ENCODE results near the gene CCL19.

DNA sequence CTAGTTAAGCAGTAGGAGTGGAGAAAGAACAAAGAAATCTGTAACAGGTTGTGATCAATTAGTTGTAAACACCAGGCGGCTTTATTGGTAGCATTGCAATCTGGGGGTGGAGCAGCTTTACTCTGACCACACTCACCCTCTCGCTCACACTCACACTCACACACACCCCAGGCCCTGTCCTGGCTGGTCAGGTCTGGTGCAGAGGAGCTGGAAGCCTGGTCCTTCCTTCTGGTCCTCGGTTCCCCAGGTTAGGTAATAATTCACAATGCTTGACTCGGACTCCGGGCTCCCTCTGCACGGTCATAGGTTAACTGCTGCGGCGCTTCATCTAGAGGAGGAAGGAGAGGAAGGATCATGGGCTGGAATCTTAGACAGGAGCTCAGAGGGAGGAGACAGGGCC is 1.6 kb downstream of the CCL19 start:
- TF ChIP-seq SMAD3 (CRISPR knock-in tag; IDR thresholded peaks at IDR 0.05; ENCODE audit: borderline replicate concordance) = no peak
- TF ChIP-seq NFATC4 (CRISPR knock-in tag; IDR thresholded peaks at IDR 0.05) = no peak
- TF ChIP-seq, protein P1, sequence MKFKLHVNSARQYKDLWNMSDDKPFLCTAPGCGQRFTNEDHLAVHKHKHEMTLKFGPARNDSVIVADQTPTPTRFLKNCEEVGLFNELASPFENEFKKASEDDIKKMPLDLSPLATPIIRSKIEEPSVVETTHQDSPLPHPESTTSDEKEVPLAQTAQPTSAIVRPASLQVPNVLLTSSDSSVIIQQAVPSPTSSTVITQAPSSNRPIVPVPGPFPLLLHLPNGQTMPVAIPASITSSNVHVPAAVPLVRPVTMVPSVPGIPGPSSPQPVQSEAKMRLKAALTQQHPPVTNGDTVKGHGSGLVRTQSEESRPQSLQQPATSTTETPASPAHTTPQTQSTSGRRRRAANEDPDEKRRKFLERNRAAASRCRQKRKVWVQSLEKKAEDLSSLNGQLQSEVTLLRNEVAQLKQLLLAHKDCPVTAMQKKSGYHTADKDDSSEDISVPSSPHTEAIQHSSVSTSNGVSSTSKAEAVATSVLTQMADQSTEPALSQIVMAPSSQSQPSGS (CRISPR knock-in tag; IDR thresholded peaks at IDR 0.05; ENCODE audit: borderline replicate concordance, low read depth) = no peak
- TF ChIP-seq, protein P2, sequence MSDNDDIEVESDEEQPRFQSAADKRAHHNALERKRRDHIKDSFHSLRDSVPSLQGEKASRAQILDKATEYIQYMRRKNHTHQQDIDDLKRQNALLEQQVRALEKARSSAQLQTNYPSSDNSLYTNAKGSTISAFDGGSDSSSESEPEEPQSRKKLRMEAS (CRISPR knock-in tag; IDR thresholded peaks at IDR 0.05) = no peak
- TF ChIP-seq, protein P3, sequence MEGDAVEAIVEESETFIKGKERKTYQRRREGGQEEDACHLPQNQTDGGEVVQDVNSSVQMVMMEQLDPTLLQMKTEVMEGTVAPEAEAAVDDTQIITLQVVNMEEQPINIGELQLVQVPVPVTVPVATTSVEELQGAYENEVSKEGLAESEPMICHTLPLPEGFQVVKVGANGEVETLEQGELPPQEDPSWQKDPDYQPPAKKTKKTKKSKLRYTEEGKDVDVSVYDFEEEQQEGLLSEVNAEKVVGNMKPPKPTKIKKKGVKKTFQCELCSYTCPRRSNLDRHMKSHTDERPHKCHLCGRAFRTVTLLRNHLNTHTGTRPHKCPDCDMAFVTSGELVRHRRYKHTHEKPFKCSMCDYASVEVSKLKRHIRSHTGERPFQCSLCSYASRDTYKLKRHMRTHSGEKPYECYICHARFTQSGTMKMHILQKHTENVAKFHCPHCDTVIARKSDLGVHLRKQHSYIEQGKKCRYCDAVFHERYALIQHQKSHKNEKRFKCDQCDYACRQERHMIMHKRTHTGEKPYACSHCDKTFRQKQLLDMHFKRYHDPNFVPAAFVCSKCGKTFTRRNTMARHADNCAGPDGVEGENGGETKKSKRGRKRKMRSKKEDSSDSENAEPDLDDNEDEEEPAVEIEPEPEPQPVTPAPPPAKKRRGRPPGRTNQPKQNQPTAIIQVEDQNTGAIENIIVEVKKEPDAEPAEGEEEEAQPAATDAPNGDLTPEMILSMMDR (IDR thresholded peaks at IDR 0.05) = no peak
- TF ChIP-seq, protein P4, sequence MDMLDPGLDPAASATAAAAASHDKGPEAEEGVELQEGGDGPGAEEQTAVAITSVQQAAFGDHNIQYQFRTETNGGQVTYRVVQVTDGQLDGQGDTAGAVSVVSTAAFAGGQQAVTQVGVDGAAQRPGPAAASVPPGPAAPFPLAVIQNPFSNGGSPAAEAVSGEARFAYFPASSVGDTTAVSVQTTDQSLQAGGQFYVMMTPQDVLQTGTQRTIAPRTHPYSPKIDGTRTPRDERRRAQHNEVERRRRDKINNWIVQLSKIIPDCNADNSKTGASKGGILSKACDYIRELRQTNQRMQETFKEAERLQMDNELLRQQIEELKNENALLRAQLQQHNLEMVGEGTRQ (CRISPR knock-in tag; IDR thresholded peaks at IDR 0.05) = no peak
- TF ChIP-seq ZNF232 (CRISPR knock-in tag; IDR thresholded peaks at IDR 0.05) = no peak
- no peak for TF ChIP-seq SOX15 (CRISPR knock-in tag; IDR thresholded peaks at IDR 0.05)
- TF ChIP-seq TP53 (CRISPR knock-in tag; IDR thresholded peaks at IDR 0.05) = no peak
- TF ChIP-seq, protein P5, sequence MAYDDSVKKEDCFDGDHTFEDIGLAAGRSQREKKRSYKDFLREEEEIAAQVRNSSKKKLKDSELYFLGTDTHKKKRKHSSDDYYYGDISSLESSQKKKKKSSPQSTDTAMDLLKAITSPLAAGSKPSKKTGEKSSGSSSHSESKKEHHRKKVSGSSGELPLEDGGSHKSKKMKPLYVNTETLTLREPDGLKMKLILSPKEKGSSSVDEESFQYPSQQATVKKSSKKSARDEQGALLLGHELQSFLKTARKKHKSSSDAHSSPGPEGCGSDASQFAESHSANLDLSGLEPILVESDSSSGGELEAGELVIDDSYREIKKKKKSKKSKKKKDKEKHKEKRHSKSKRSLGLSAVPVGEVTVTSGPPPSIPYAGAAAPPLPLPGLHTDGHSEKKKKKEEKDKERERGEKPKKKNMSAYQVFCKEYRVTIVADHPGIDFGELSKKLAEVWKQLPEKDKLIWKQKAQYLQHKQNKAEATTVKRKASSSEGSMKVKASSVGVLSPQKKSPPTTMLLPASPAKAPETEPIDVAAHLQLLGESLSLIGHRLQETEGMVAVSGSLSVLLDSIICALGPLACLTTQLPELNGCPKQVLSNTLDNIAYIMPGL (CRISPR knock-in tag; IDR thresholded peaks at IDR 0.05) = no peak
- no peak for TF ChIP-seq JUN (CRISPR knock-in tag; IDR thresholded peaks at IDR 0.05)
- no peak for TF ChIP-seq ZNF671 (CRISPR knock-in tag; IDR thresholded peaks at IDR 0.05)

Data from WTC11 (cell line).